ENCODE data around the gene IRGC. TPM values are rescaled to one million over a fixed set of nuclear protein-coding genes. Genes with fewer than 3 reads are reported as not detected.

The IRGC gene
- total and polyA plus RNA-seq, 2 of the 4 experiments (the other 2 are of a cell fraction) = not detected

- CTCF ChIA-PET = no interaction called here
- dilution Hi-C loops (cut with HindIII; ENCODE audit: low sequenced_read_pairs, unreplicated experiment) (no loop called here), in situ Hi-C loops (cut with MboI; ENCODE audit: low sequenced_read_pairs) (no loop called here), intact Hi-C loops (cut with micrococcal nuclease) (no loop called here)
- Histone ChIP-seq H2AK5ac (ENCODE audit: low read depth, low read length) (no peak overlapping the region), H4K5ac (ENCODE audit: low read depth, low read length) (no peak overlapping the region), H3K14ac (replicated peaks; ENCODE audit: low read depth, low read length) (no peak overlapping the region), H4K91ac (ENCODE audit: insufficient read depth, low read depth, low read length) (no peak overlapping the region), H3K4me2 (ENCODE audit: low read depth, low read length) (no peak overlapping the region), H3K4me1 (ENCODE audit: control insufficient read depth, insufficient read depth, low read length) (0 out of 2 replicates have a peak, but pooled peaks cover 2% of the 10 kb centered on the region), H2AK9ac (replicated peaks; ENCODE audit: low read depth, low read length, poor library complexity) (no peak overlapping the region), H3K79me1 (ENCODE audit: low read depth in 1 of 2, low read length in 2 of 2) (0 out of 4 replicates have a peak, but pooled peaks cover 0 to 3% of the 10 kb centered on the region in 2 experiments), H3K9me3 (ENCODE audit: control insufficient read depth, insufficient read depth, low read length) (no peaks in the 10 kb centered on the region), H3K4ac (ENCODE audit: low read depth, low read length) (no peak overlapping the region), H2BK5ac (ENCODE audit: low read depth, low read length, poor library complexity, severe bottlenecking) (no peak overlapping the region), H3K4me3 (ENCODE audit: insufficient read depth, low read depth, low read length) (no peak overlapping the region), H2BK120ac (ENCODE audit: low read depth, low read length) (no peak overlapping the region), H2BK15ac (ENCODE audit: low read depth, low read length) (no peak overlapping the region), H3K18ac (ENCODE audit: low read depth, low read length) (no peak overlapping the region), H3K56ac (ENCODE audit: extremely low read depth, insufficient read depth, low read length) (no peak overlapping the region), H3K27me3 (ENCODE audit: control insufficient read depth, insufficient read depth, low read length) (no peaks in the 10 kb centered on the region), H2AFZ (replicated peaks; ENCODE audit: low read length, poor library complexity) (no peak overlapping the region), H3K9me1 (ENCODE audit: insufficient read depth, low read length) (peaks cover 13% of the 10 kb centered on the region; the same call in 1 of the 2 replicates), H2BK20ac (ENCODE audit: low read depth, low read length) (no peak overlapping the region), H4K20me1 (ENCODE audit: insufficient read depth, low read length) (no peaks in the 10 kb centered on the region), H3K9ac (ENCODE audit: low read depth, low read length) (no peak overlapping the region), H4K8ac (ENCODE audit: low read depth in 2 of 2, low read length in 2 of 2) (no peak overlapping the region), H3K36me3 (ENCODE audit: control insufficient read depth, insufficient read depth, low read length) (peaks cover 50% of the 10 kb centered on the region), H3K27ac (ENCODE audit: insufficient read depth, low read length) (no peak overlapping the region), H3K23ac (ENCODE audit: low read depth, low read length) (no peak overlapping the region)
- POLR2A ChIA-PET (ENCODE audit: unreplicated experiment) = no interaction called here
- DNase-seq = no peak
- no peak for TF ChIP-seq RCOR1 (IDR thresholded peaks at IDR 0.05; ENCODE audit: insufficient replicate concordance, low read length)
- TF ChIP-seq MXI1 (IDR thresholded peaks at IDR 0.05; ENCODE audit: borderline replicate concordance, low read depth, low read length) = no peak
- no peak for TF ChIP-seq SMC3 (IDR thresholded peaks at IDR 0.05; ENCODE audit: low read depth, low read length)
- TF ChIP-seq MAFK (IDR thresholded peaks at IDR 0.05; ENCODE audit: low read depth, low read length) = no peak
- TF ChIP-seq CTCF (conservative IDR thresholded peaks at IDR 0.05; ENCODE audit: low read depth, low read length) = no peak
- no peak for TF ChIP-seq RFX5 (IDR thresholded peaks at IDR 0.05; ENCODE audit: low read depth, low read length)
- TF ChIP-seq BHLHE40 (IDR thresholded peaks at IDR 0.05; ENCODE audit: low read depth, low read length) = no peak
- no peak for TF ChIP-seq RAD21 (IDR thresholded peaks at IDR 0.05; ENCODE audit: low read length)
- no peak for TF ChIP-seq USF2 (IDR thresholded peaks at IDR 0.05; ENCODE audit: low read depth, low read length)
- no peak for TF ChIP-seq NFE2L2 (IDR thresholded peaks at IDR 0.05; ENCODE audit: low read depth, low read length)
- no peak for TF ChIP-seq ELK1 (IDR thresholded peaks at IDR 0.05; ENCODE audit: borderline replicate concordance, low read depth, low read length)
- no peak for TF ChIP-seq FOS (IDR thresholded peaks at IDR 0.05; ENCODE audit: low read depth, low read length)
- no peak for ATAC-seq (ENCODE audit: low read depth)
- no CpG with 5 or more reads among the region's 5 CpGs for WGBS, 2 experiments (ENCODE audit: extremely low coverage in 2 of 2, insufficient read length in 1 of 2)
- no TSS peak for BruUV-seq (replicated peaks)
These were observed 14.0 kb downstream of the IRGC start for GRCh38 chr19:43729919-43730318.

Data from IMR-90 (cell line).